Stimulated activated CD4-positive, alpha-beta T cell treated with anti-CD3 and anti-CD28 coated beads, Interleukin-2, amount 100 ng/mL, for 4 hours (primary cell): ENCODE results near the gene PDCL3.

Source experiments
- DNase-seq: peaks from one replicate; pipeline ENCODE4 v3.0.0-alpha.2; 2020; ENCODE audit warnings: low read depth

Gene PDCL3

GRCh38 chr2:100611079-100612029, 48.6 kb downstream of the PDCL3 start:
- no peak for DNase-seq

- DNase-seq: no peak
Measured at GRCh38 chr2:100612388-100613000, 49.7 kb downstream of the PDCL3 start.

- DNase-seq: no peak
Measured at GRCh38 chr2:100613719-100614118, 50.9 kb downstream of the PDCL3 start.

- DNase-seq: no peak
Measured at GRCh38 chr2:100614455-100615000, 51.7 kb downstream of the PDCL3 start.

- DNase-seq: no peak
Measured at GRCh38 chr2:100615471-100615870, 52.7 kb downstream of the PDCL3 start.

- no peak for DNase-seq
Measured at GRCh38 chr2:100615886-100616285, 53.1 kb downstream of the PDCL3 start.

GRCh38 chr2:100616841-100617390, 54.1 kb downstream of the PDCL3 start:
- DNase-seq: no peak

GRCh38 chr2:100619951-100620350, 57.2 kb downstream of the PDCL3 start:
- DNase-seq: no peak

GRCh38 chr2:100620481-100620880, 57.7 kb downstream of the PDCL3 start:
- DNase-seq: no peak

GRCh38 chr2:100621371-100621951, 58.7 kb downstream of the PDCL3 start:
- DNase-seq: no peak

- DNase-seq: no peak
Measured at GRCh38 chr2:100623033-100623715, 60.4 kb downstream of the PDCL3 start.

- DNase-seq: no peak
Measured at GRCh38 chr2:100623930-100624329, 61.1 kb downstream of the PDCL3 start.

- no peak for DNase-seq
Measured at GRCh38 chr2:100624536-100624935, 61.7 kb downstream of the PDCL3 start.

- no peak for DNase-seq
Measured at GRCh38 chr2:100625717-100626116, 62.9 kb downstream of the PDCL3 start.
